Mucosa of descending colon (tissue), 3 donors: Measurements from ENCODE around the gene PPP2R2D. TPM values are rescaled to one million over a fixed set of nuclear protein-coding genes. Genes with fewer than 3 reads are reported as not detected.

ENCODE experiments used
- ATAC-seq: fragments of 200-7000 bp; cut with Tn5 transposase; one replicate; pipeline ENCODE4 v1.9.1; 2020; ENCODE audit warnings: mild to moderate bottlenecking, moderate library complexity
- DNase-seq, 3 donors: peaks; one replicate each; pipeline ENCODE4 v3.0.0-alpha.2; 2020
- H3K36me3 ChIP-seq: fragments of 200-600 bp; one replicate; pipeline ENCODE4 v1.8.0; 2021; ENCODE audit warnings: low read depth, mild to moderate bottlenecking
- H3K4me1 ChIP-seq: fragments of 200-600 bp; one replicate; pipeline ENCODE4 v1.8.0; 2021; ENCODE audit warnings: low read depth, mild to moderate bottlenecking
- H3K4me3 ChIP-seq: fragments of 200-600 bp; one replicate; pipeline ENCODE4 v1.8.0; 2021; ENCODE audit warnings: mild to moderate bottlenecking
- H3K9me3 ChIP-seq: fragments of 200-600 bp; one replicate; pipeline ENCODE4 v1.8.0; 2021; ENCODE audit warnings: mild to moderate bottlenecking
- intact Hi-C, 2 donors: fragments of 100-400 bp; cut with DNase I in 1 of 2; cut with micrococcal nuclease in 1 of 2; formaldehyde crosslinking; loops; one replicate each; pipeline versions ENCODE4 v1.11.0 to v1.11.1; 2022; cut with DNase I, micrococcal nuclease
- total RNA-seq, 3 donors: library from RNA; stranded (reverse); fragmentation: NEBNext Ultra II Directional in 2 of 3; extraction: Animal tissue kit (Norgen Biotek cat#: 25700) in 2 of 3; gene quantifications; one replicate each; pipeline versions ENCODE4 v1.2.1 to v1.2.4, GENCODE V29; 2021 to 2023
- TF ChIP-seq, protein P1 (sequence below): fragments of 200-600 bp; IDR thresholded peaks from one replicate; pipeline ENCODE4 v1.8.0; 2022; ENCODE audit warnings: antibody characterized with exemption, mild to moderate bottlenecking
- donor health status: DM: no; HTN: no; CAD: no; lungs with moderate emphysema.
- donor health status: DM: no; HTN: no; CAD: no.
- donor health status: DM: no; HTN: yes; CAD: no.

PPP2R2D gene
- total RNA-seq, 3 donors from 2014 or later = 27.8 to 34.4 (median 33.9) TPM

GRCh38 chr10:131978366-131978765, 77.6 kb downstream of the PPP2R2D start:
- no peak overlapping the region for H3K4me3 ChIP-seq
- H3K9me3 ChIP-seq = no peaks in the 10 kb centered on the region
- DNase-seq (no peak), ATAC-seq (no peak)
- H3K36me3 ChIP-seq = no peaks in the 10 kb centered on the region
- H3K4me1 ChIP-seq = peaks cover 5% of the 10 kb centered on the region
- intact Hi-C loops = no loop called here
- TF ChIP-seq, protein P1, sequence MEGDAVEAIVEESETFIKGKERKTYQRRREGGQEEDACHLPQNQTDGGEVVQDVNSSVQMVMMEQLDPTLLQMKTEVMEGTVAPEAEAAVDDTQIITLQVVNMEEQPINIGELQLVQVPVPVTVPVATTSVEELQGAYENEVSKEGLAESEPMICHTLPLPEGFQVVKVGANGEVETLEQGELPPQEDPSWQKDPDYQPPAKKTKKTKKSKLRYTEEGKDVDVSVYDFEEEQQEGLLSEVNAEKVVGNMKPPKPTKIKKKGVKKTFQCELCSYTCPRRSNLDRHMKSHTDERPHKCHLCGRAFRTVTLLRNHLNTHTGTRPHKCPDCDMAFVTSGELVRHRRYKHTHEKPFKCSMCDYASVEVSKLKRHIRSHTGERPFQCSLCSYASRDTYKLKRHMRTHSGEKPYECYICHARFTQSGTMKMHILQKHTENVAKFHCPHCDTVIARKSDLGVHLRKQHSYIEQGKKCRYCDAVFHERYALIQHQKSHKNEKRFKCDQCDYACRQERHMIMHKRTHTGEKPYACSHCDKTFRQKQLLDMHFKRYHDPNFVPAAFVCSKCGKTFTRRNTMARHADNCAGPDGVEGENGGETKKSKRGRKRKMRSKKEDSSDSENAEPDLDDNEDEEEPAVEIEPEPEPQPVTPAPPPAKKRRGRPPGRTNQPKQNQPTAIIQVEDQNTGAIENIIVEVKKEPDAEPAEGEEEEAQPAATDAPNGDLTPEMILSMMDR = no peak

- DNase-seq (no peak), ATAC-seq (no peak)
- intact Hi-C loops = no loop called here
- TF ChIP-seq, protein P1 = no peak
- Histone ChIP-seq H3K4me3 (no peak overlapping the region), H3K36me3 (no peaks in the 10 kb centered on the region), H3K4me1 (peaks cover 5% of the 10 kb centered on the region), H3K9me3 (no peaks in the 10 kb centered on the region)
These were observed 78.0 kb downstream of the PPP2R2D start for GRCh38 chr10:131978851-131979250.

DNA sequence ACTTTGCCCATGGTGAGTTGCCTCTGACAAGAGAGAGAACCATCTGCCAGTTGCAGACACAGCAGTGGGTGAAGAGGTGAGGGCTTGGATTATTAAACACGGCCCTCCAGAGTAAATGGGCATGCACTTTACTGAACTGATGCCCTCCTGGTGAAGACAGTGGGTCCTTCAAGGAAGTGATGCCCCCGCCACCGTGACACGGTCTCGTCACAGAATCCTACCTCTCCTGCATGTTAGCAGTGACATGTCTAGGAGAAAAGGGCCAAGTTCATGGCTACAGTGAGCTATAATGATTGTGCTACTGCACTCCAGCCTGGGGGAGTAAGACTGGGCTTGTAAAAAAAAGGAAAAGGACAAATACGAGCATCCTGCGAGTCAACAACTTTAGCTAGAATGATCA, 78.5 kb downstream of the PPP2R2D start:
- intact Hi-C loops = no loop called here
- no peaks in the 10 kb centered on the region for H3K36me3 ChIP-seq
- H3K4me1 ChIP-seq = peaks cover 5% of the 10 kb centered on the region
- ATAC-seq = no peak
- TF ChIP-seq, protein P1 = no peak
- DNase-seq = no peak
- no peak overlapping the region for H3K4me3 ChIP-seq
- no peaks in the 10 kb centered on the region for H3K9me3 ChIP-seq

DNA sequence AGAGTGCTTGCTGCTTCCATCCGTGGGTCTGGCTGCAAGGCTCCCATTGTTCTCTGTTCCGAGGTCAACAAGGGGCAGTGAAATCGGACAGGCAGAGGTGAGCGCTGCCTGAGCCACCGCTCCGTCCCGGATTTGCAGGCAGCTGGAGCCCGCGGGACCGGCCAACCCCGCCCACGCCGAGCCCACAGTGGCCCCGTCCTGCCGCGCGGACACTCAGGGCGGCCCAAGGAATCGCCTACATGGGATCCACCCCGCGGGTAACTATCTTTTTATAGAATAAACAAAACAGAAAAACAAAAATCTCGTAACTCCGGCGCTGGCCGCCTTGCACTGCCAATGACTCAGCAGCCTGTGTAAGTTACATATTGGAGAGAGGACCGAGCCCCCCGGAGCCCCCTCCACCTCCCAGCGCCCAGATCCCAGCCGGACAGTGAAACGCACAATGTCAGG, 79.0 kb downstream of the PPP2R2D start:
- H3K4me3 ChIP-seq = no peak overlapping the region
- ATAC-seq (no peak), DNase-seq (peak in 2 of 3 donors; percentile 19 to 41)
- intact Hi-C loops = no loop called here
- no peaks in the 10 kb centered on the region for H3K36me3 ChIP-seq
- no peaks in the 10 kb centered on the region for H3K9me3 ChIP-seq
- TF ChIP-seq, protein P1 = no peak
- peaks cover 5% of the 10 kb centered on the region for H3K4me1 ChIP-seq

DNA sequence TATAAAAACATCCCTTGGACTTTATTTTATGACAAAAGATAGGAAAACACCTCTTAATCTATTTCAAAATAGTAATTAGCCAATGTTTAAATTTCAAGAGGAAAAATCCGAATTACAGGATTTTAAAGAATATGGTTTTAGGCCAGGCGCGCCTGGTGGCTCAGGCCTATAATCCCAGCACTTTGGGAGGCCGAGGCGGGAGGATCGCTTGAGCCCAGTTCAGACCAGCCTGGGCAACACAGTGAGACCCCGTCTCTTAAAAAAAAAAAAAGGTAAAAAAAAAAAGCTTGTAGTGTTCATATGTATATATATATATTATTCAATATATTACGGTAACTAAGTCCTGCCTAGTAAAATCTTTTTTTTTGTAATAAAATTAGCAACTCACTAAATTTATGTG, 79.5 kb downstream of the PPP2R2D start:
- no peaks in the 10 kb centered on the region for H3K36me3 ChIP-seq
- no peaks in the 10 kb centered on the region for H3K9me3 ChIP-seq
- DNase-seq (no peak), ATAC-seq (no peak)
- intact Hi-C loops = no loop called here
- H3K4me3 ChIP-seq = no peak overlapping the region
- TF ChIP-seq, protein P1 = no peak
- peaks cover 5% of the 10 kb centered on the region for H3K4me1 ChIP-seq
